GM18511 (cell line): Measurements from ENCODE around the gene CNIH3.
A peak's percentile ranks its signal among the peaks of the same experiment; 100 is the strongest.

Experiments
- ATAC-seq: cut with Tn5 transposase; IDR thresholded peaks from one replicate; pipeline ENCODE4 v1.9.1; 2021; ENCODE audit warnings: mild to moderate bottlenecking, moderate library complexity; ENCODE audit not compliant: unreplicated experiment

CNIH3 gene

GRCh38 chr1:224739997-224740684 is 124.0 kb downstream of the CNIH3 start:
- ATAC-seq = peak; percentile 77

GRCh38 chr1:224740685-224741052 is 124.6 kb downstream of the CNIH3 start:
- ATAC-seq = no peak

- ATAC-seq = no peak
These were observed 126.2 kb downstream of the CNIH3 start for GRCh38 chr1:224742349-224742748.

GRCh38 chr1:224743608-224744164 is 127.6 kb downstream of the CNIH3 start:
- no peak for ATAC-seq

- ATAC-seq = no peak
These were observed 128.4 kb downstream of the CNIH3 start for GRCh38 chr1:224744521-224744920.

GRCh38 chr1:224745394-224745793 is 129.3 kb downstream of the CNIH3 start:
- no peak for ATAC-seq

- peak; percentile 56 for ATAC-seq
These were observed 129.8 kb downstream of the CNIH3 start for GRCh38 chr1:224745924-224746323.

- peak; percentile 73 for ATAC-seq
These were observed 131.5 kb downstream of the CNIH3 start for GRCh38 chr1:224747578-224747977.

GRCh38 chr1:224749916-224750315 is 133.8 kb downstream of the CNIH3 start:
- no peak for ATAC-seq

- no peak for ATAC-seq
These were observed 135.7 kb downstream of the CNIH3 start for GRCh38 chr1:224751624-224752311.

GRCh38 chr1:224753491-224753890 is 137.4 kb downstream of the CNIH3 start:
- no peak for ATAC-seq

- ATAC-seq = no peak
These were observed 139.5 kb downstream of the CNIH3 start for GRCh38 chr1:224755586-224755985.

- no peak for ATAC-seq
These were observed 141.4 kb downstream of the CNIH3 start for GRCh38 chr1:224757508-224757907.

GRCh38 chr1:224759135-224759534 is 143.0 kb downstream of the CNIH3 start:
- no peak for ATAC-seq

GRCh38 chr1:224759681-224760091 is 143.6 kb downstream of the CNIH3 start:
- no peak for ATAC-seq

- no peak for ATAC-seq
These were observed 144.0 kb downstream of the CNIH3 start for GRCh38 chr1:224760163-224760562.

GRCh38 chr1:224761245-224761644 is 145.1 kb downstream of the CNIH3 start:
- ATAC-seq = no peak

GRCh38 chr1:224762046-224762445 is 145.9 kb downstream of the CNIH3 start:
- ATAC-seq = no peak

- no peak for ATAC-seq
These were observed 146.6 kb downstream of the CNIH3 start for GRCh38 chr1:224762701-224763100.

- no peak for ATAC-seq
These were observed 147.1 kb downstream of the CNIH3 start for GRCh38 chr1:224763126-224763775.

- ATAC-seq = no peak
These were observed 150.1 kb downstream of the CNIH3 start for GRCh38 chr1:224766266-224766665.

- ATAC-seq = no peak
These were observed 150.9 kb downstream of the CNIH3 start for GRCh38 chr1:224767031-224767430.
